ENCODE results near the gene TBCD.

TBCD gene

DNA sequence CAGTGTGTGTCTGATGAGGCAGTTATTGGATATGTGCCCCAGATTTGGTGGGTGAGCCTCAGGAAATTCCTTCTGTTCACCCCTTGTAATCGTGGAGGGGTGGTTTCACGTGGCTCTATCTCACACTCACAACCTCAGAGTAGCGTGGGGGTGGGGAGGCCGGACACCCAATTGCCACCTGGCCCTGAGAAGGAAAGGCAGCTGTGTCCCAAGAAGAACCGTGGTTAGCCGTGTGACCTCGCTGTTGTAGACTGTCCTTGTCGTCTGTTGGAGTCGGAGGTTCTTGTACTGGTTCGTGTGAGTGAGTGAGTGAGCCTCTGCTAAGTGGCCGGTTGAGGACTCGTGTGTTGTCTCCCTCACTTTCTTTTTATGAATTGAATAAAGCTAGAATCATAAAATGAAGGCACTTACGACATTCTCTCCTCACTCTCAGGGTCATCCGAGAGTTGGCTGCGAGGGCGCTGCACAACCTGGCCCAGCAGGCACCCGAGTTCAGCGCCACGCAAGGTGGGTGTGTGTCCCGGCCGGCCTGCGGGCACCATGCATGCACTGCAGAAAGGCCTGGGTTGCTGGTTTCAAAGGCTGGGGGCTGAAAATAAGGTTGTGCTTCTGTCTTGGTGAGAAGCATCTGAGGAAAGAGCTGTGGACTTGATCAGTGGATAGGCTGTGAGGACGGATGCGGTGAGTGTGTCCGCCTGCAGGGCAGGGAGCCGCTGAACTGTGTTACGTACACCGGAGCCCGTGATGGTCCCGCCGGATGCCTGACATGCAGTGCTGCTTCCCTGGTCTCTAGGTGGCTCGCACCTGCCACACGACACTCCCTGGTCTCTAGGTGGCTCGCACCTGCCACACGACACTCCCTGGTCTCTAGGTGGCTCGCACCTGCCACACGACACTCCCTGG is 151.4 kb downstream of the TBCD start:
- no peaks in the 10 kb centered on the region for H3K9me3 ChIP-seq
- no peaks in the 10 kb centered on the region for H3K27me3 ChIP-seq
- no peak for TF ChIP-seq Cebpa-rat (IDR thresholded peaks at IDR 0.05)
- H3K4me2 ChIP-seq: peak overlapping the region; percentile 99
- peak overlapping the region; percentile 78 for H3K9ac ChIP-seq
- H4K20me1 ChIP-seq: peaks cover 17% of the 10 kb centered on the region; the same call in 1 of the 2 replicates
- peaks cover 49% of the 10 kb centered on the region for H3K36me3 ChIP-seq
- H3K4me3 ChIP-seq: peak overlapping the region; percentile 66; the same call in 1 of the 2 replicates
- peak overlapping the region; percentile 93 for H3K27ac ChIP-seq
- peaks cover 96% of the 10 kb centered on the region for H3K4me1 ChIP-seq

DNA sequence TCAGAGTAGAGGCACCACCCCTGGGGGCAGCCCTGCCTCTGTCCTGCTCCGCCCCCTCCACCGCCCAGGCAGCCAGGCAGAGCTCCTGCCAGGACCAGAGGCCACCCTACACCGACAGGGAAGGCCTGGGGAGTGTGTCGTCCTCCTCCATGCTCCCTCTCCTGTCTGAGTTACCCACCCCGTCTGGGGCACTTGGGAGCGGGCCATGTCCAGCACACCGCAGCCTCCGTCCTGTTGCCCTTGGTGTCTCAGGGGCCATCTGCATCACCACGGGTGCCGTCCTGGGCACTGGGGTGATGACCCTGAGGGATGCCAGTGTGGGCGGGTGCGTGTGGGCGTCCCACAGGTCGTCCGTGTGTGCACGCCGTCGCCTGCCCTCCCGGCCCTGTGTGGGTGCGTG is 153.3 kb downstream of the TBCD start:
- no peaks in the 10 kb centered on the region for H3K27me3 ChIP-seq
- H3K36me3 ChIP-seq: peaks cover 42% of the 10 kb centered on the region
- no peak overlapping the region for H3K4me3 ChIP-seq
- peak overlapping the region; percentile 76 for H3K4me2 ChIP-seq
- H3K9ac ChIP-seq: peak overlapping the region; percentile 45; the same call in 1 of the 2 replicates
- no peak for TF ChIP-seq Cebpa-rat (IDR thresholded peaks at IDR 0.05)
- H4K20me1 ChIP-seq: peaks cover 30% of the 10 kb centered on the region; the same call in 1 of the 2 replicates
- H3K4me1 ChIP-seq: peaks cover 96% of the 10 kb centered on the region
- no peaks in the 10 kb centered on the region for H3K9me3 ChIP-seq
- H3K27ac ChIP-seq: peak overlapping the region; percentile 56

DNA sequence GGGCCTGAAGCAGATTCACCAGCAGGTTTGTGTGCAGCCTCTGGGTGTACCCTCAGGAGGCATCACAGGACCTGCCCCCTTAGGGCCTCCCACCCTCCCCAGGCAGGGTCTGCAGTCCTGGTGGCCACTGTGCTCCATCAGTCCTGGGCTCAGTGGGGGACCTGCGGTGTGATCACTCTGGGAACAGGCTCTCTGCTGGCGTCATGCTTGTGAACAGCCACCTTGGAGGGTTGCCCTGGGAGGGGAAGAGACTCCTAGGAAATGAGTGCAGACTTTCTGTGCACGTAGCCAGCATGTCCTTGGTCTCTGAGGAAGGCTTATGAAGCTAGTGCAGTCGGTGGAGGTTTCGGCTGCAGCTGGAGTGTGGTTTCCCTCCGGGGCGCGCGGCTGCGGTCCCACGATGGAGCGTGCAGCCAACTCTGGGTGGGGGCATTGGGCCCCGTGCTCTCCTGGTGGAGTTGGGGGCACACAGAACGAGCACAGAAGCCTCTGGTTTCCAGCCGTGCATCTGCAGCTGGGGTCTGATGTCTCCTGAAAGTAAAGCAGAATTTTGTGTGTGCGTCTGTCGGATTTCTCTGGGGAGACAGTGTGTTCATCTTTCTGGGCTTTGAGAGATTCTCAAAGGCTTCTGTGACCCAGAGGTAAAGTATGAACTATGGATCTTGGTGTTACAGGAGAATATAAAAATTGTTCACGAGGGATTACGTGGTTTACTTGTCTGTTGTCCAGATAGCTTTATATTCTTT is 156.1 kb downstream of the TBCD start:
- no peaks in the 10 kb centered on the region for H3K9me3 ChIP-seq
- H3K4me3 ChIP-seq: peak overlapping the region; percentile 46; the same call in 1 of the 2 replicates
- H3K27me3 ChIP-seq: no peaks in the 10 kb centered on the region
- peaks cover 49% of the 10 kb centered on the region for H3K36me3 ChIP-seq
- peaks cover 96% of the 10 kb centered on the region for H3K4me1 ChIP-seq
- H3K9ac ChIP-seq: peak overlapping the region; percentile 66
- H4K20me1 ChIP-seq: peaks cover 59% of the 10 kb centered on the region; the same call in 1 of the 2 replicates
- no peak for TF ChIP-seq Cebpa-rat (IDR thresholded peaks at IDR 0.05)
- H3K4me2 ChIP-seq: peak overlapping the region; percentile 99
- H3K27ac ChIP-seq: peak overlapping the region; percentile 78

DNA sequence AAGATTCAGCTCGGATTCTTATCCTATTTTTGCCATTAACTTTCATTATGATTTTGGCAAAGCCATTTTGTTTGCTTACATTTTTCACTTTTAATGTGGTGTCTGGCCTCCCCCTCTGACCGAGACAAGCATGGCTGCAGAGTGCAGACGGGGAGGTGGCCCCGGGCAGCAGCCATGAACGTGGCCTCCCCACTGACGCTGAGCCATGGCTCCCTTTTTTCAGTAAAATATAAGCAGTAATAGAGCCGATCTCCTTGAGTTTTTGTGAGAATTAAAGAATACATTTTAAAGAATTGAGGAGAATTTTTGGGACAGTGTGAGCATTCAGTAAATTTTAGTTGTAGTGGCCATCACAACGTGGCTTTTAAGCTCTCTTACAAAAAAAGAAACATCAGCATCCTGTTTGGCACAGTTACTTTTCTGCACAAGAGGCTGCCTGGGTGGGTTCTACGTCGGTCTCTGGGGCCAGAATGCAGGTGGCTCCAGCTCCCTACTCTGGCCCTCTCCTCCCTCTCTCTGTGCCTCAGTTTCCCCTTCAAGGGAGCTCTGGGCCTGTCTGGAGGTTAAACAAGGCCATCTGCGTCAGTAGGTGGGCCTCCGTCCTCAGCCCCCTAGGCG is 156.8 kb downstream of the TBCD start:
- no peaks in the 10 kb centered on the region for H3K27me3 ChIP-seq
- no peaks in the 10 kb centered on the region for H3K9me3 ChIP-seq
- H3K36me3 ChIP-seq: peaks cover 49% of the 10 kb centered on the region
- H3K4me2 ChIP-seq: peak overlapping the region; percentile 99
- H3K4me3 ChIP-seq: peak overlapping the region; percentile 46
- peak overlapping the region; percentile 66 for H3K9ac ChIP-seq
- H4K20me1 ChIP-seq: peaks cover 65% of the 10 kb centered on the region; the same call in 1 of the 2 replicates
- no peak for TF ChIP-seq Cebpa-rat (IDR thresholded peaks at IDR 0.05)
- peak overlapping the region; percentile 78 for H3K27ac ChIP-seq
- H3K4me1 ChIP-seq: peaks cover 96% of the 10 kb centered on the region

DNA sequence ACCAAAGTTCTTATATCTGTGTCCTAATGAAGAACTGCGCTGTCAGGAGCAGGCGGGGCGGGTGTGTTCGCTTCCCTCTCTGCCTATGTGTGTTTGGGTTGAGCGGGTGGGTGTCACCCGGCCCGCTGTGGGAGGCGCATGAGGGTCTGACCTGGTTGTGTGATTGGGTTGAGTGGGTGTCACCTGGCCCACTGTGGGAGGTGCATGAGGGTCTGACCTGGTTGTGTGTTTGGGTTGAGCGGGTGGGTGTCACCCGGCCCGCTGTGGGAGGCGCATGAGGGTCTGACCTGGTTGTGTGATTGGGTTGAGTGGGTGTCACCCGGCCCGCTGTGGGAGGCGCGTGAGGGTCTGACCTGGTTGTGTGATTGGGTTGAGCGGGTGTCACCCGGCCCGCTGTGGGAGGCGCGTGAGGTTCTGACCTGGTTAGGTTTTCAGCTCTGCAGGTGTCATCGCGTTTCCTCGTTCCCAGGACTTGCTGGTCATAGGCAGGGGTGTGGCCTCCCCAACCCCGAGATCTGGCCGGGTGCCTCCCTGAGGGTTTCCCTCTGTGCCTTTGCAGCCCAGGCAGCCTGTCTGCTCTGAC is 157.5 kb downstream of the TBCD start:
- H4K20me1 ChIP-seq: peaks cover 73% of the 10 kb centered on the region
- 0 out of 2 replicates have a peak overlapping the region, but pooled peaks have one; percentile 66 for H3K9ac ChIP-seq
- peaks cover 46% of the 10 kb centered on the region for H3K36me3 ChIP-seq
- H3K27ac ChIP-seq: peak overlapping the region; percentile 78
- no peaks in the 10 kb centered on the region for H3K9me3 ChIP-seq
- no peak for TF ChIP-seq Cebpa-rat (IDR thresholded peaks at IDR 0.05)
- H3K27me3 ChIP-seq: no peaks in the 10 kb centered on the region
- no peak overlapping the region for H3K4me3 ChIP-seq
- peak overlapping the region; percentile 99 for H3K4me2 ChIP-seq
- H3K4me1 ChIP-seq: peaks cover 98% of the 10 kb centered on the region

DNA sequence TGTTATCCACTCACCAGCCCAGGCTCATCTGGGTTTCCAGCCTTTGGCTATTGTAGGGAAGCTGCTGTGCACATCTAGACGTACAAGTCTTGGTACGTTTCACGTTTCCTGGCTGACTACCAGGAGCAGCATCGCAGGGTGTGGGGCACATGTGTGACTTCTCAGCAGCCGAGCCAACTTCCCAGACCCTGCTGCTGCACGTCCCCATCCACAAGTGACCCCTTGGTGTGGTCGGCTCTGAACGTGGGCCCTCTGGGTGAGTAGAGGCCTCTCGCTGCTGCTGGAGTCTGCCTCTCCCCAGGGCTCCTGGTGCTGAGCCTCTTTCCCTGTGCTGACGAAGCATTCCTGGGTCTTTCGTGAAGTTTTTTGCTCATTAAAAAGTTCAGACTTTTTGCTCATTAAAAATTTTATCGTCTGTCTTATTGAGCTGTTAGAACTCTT is 158.2 kb downstream of the TBCD start:
- Histone ChIP-seq H3K9ac (peak overlapping the region; percentile 35), H3K27me3 (no peaks in the 10 kb centered on the region), H3K4me3 (no peak overlapping the region), H3K27ac (peak overlapping the region; percentile 78), H3K9me3 (no peaks in the 10 kb centered on the region), H3K4me2 (peak overlapping the region; percentile 99), H3K36me3 (peaks cover 39% of the 10 kb centered on the region), H3K4me1 (peaks cover 98% of the 10 kb centered on the region), H4K20me1 (peaks cover 76% of the 10 kb centered on the region)
- no peak for TF ChIP-seq Cebpa-rat (IDR thresholded peaks at IDR 0.05)

DNA sequence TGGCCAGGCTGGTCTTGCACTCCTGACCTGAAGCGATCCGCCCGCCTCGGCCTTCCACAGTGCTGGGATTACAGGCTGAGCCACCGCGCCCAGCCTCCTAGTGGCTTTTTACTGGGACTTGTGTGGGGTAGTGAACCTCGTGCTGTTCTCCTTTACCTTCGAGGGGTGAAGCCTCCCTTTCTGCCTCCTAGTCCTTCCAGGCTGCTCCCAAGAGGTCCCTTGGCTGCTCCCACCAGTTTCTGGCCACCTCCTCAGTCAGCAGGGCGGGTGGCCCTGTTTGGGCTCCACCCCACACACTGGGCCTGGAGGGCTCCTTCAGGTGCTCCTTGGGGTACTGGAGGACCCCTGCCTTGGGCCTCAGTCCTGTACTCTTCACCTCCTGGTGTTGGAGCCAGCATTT is 158.9 kb downstream of the TBCD start:
- H3K4me1 ChIP-seq: peaks cover 100% of the 10 kb centered on the region
- peak overlapping the region; percentile 99 for H3K4me2 ChIP-seq
- no peak for TF ChIP-seq Cebpa-rat (IDR thresholded peaks at IDR 0.05)
- peaks cover 81% of the 10 kb centered on the region for H4K20me1 ChIP-seq
- H3K27ac ChIP-seq: peak overlapping the region; percentile 78; the same call in 1 of the 2 replicates
- no peak overlapping the region; the same call in 1 of the 2 replicates for H3K9ac ChIP-seq
- H3K36me3 ChIP-seq: peaks cover 35% of the 10 kb centered on the region
- H3K9me3 ChIP-seq: no peaks in the 10 kb centered on the region
- no peaks in the 10 kb centered on the region for H3K27me3 ChIP-seq
- no peak overlapping the region for H3K4me3 ChIP-seq

DNA sequence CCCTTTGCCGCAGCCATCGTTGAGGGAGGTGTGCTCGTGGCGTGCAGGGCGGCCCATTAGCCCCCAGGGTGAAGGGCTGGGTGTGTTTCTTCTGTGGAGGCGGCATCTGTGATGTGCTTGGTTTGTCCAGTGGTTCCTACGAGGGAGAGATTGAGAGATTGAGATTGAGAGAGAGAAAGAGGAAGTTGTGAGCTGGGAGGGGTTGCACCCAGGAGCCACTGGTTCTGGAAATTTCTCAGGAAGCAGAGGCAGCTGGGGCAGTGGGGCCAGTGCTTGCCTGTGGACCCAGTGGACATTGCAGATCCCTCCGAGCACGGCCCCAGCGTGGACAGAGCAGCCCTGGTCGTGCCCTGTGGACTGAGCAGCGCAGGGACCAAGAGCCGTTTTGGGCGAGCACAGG is 160.0 kb downstream of the TBCD start:
- no peak for TF ChIP-seq Cebpa-rat (IDR thresholded peaks at IDR 0.05)
- peaks cover 24% of the 10 kb centered on the region for H3K36me3 ChIP-seq
- H3K9me3 ChIP-seq: no peaks in the 10 kb centered on the region
- H3K4me3 ChIP-seq: no peak overlapping the region
- no peaks in the 10 kb centered on the region for H3K27me3 ChIP-seq
- H3K4me2 ChIP-seq: peak overlapping the region; percentile 99
- H3K27ac ChIP-seq: peak overlapping the region; percentile 58
- peak overlapping the region; percentile 25; the same call in 1 of the 2 replicates for H3K9ac ChIP-seq
- H3K4me1 ChIP-seq: peaks cover 100% of the 10 kb centered on the region
- H4K20me1 ChIP-seq: peaks cover 86% of the 10 kb centered on the region
